GM21360 (cell line): ENCODE results near the gene DAPK1.
"Not testable (repeated sequence)": the region's sequence is repeated elsewhere in the genome, so short reads cannot be mapped to it uniquely, and the experiment has no call there.

Experiments used
- ATAC-seq: cut with Tn5 transposase; IDR thresholded peaks from one replicate; pipeline ENCODE4 v1.9.1; 2021; ENCODE audit warnings: mild to moderate bottlenecking, moderate library complexity; ENCODE audit not compliant: unreplicated experiment

DAPK1 gene

GRCh38 chr9:87498046-87498810, 561 bp downstream of the DAPK1 start:
- peak; percentile 14 for ATAC-seq

- no peak for ATAC-seq
Observed at GRCh38 chr9:87498811-87499360, 1.2 kb downstream of the DAPK1 start.

- peak; percentile 35 for ATAC-seq
Observed at GRCh38 chr9:87499424-87500017, 1.9 kb downstream of the DAPK1 start.

- no peak for ATAC-seq
Observed at GRCh38 chr9:87500491-87501270, 3.0 kb downstream of the DAPK1 start.

- not testable (repeated sequence) for ATAC-seq
Observed at GRCh38 chr9:87501271-87501656, 3.6 kb downstream of the DAPK1 start.

GRCh38 chr9:87501806-87502205, 4.1 kb downstream of the DAPK1 start:
- ATAC-seq: no peak

GRCh38 chr9:87502391-87503221, 4.9 kb downstream of the DAPK1 start:
- no peak for ATAC-seq

- ATAC-seq: no peak
Observed at GRCh38 chr9:87503430-87503829, 5.8 kb downstream of the DAPK1 start.

- no peak for ATAC-seq
Observed at GRCh38 chr9:87503927-87504326, 6.3 kb downstream of the DAPK1 start.

- no peak for ATAC-seq
Observed at GRCh38 chr9:87504938-87505337, 7.3 kb downstream of the DAPK1 start.

GRCh38 chr9:87505869-87506678, 8.4 kb downstream of the DAPK1 start:
- no peak for ATAC-seq

- ATAC-seq: no peak
Observed at GRCh38 chr9:87507576-87507975, 9.9 kb downstream of the DAPK1 start.

- no peak for ATAC-seq
Observed at GRCh38 chr9:87510252-87510683, 12.6 kb downstream of the DAPK1 start.

- no peak for ATAC-seq
Observed at GRCh38 chr9:87512311-87512710, 14.6 kb downstream of the DAPK1 start.

- ATAC-seq: no peak
Observed at GRCh38 chr9:87513161-87513560, 15.5 kb downstream of the DAPK1 start.

- ATAC-seq: no peak
Observed at GRCh38 chr9:87513880-87514535, 16.3 kb downstream of the DAPK1 start.

GRCh38 chr9:87515006-87515405, 17.3 kb downstream of the DAPK1 start:
- no peak for ATAC-seq

- ATAC-seq: no peak
Observed at GRCh38 chr9:87515588-87516221, 18.0 kb downstream of the DAPK1 start.
